HepG2 (cell line): ENCODE measurements around the gene ZNF764. TPM values are rescaled to one million over a fixed set of nuclear protein-coding genes. Genes with fewer than 3 reads are reported as not detected.

Experiments
- GABPB1 ChIP-seq: IDR thresholded peaks from 2 replicates; pipeline ENCODE4 v1.6.1; 2016; ENCODE audit warnings: mild to moderate bottlenecking, missing genetic modification reagents, moderate library complexity, missing compliant biosample characterization
- RFXAP ChIP-seq: sonication (generic); formaldehyde crosslinking; IDR thresholded peaks from 2 replicates; pipeline ENCODE4 v1.4.0; 2020; ENCODE audit warnings: missing genetic modification reagents, borderline replicate concordance
- YY1 ChIP-seq: IDR thresholded peaks from 2 replicates; pipeline ENCODE4 v1.6.1; 2011; ENCODE audit warnings: low read length, low read depth, moderate library complexity, mild to moderate bottlenecking; ENCODE audit not compliant: insufficient read depth, insufficient replicate concordance
- ZNF557 ChIP-seq: sonication (generic); formaldehyde crosslinking; IDR thresholded peaks from 2 replicates; pipeline ENCODE4 v1.4.0; 2020; ENCODE audit warnings: missing genetic modification reagents
- ZNF747 ChIP-seq: sonication (generic); formaldehyde crosslinking; IDR thresholded peaks from 2 replicates; pipeline ENCODE4 v1.8.1; 2023; ENCODE audit warnings: missing genetic modification reagents, mild to moderate bottlenecking, borderline replicate concordance
- ZNF761 ChIP-seq: sonication (generic); formaldehyde crosslinking; conservative IDR thresholded peaks from 2 replicates; pipeline ENCODE4 v1.4.0; 2020; ENCODE audit warnings: mild to moderate bottlenecking, missing genetic modification reagents
- ZSCAN31 ChIP-seq: sonication (generic); formaldehyde crosslinking; IDR thresholded peaks from 2 replicates; pipeline ENCODE4 v1.5.0; 2020; ENCODE audit warnings: low read depth, mild to moderate bottlenecking, missing genetic modification reagents
- polyA plus RNA-seq, 8 experiments: library from polyadenylated mRNA; depleted of rRNA in 3 of 8; stranded (reverse) in 7 of 8; unstranded in 1 of 8; fragments of >200 nt; fragmentation: Illumina TruSeq in 4 of 8; extraction: Trizol in 4 of 8; gene quantifications; 2 replicates each; pipeline versions ENCODE4 v1.2.1 to v1.2.3, GENCODE V29; 2011 to 2016; ENCODE audit warnings: low read depth in 4 of 8, missing spikeins in 1 of 8, mixed read lengths in 1 of 8; ENCODE audit not compliant: insufficient read depth in 1 of 8
- total RNA-seq, 5 experiments: library from RNA; depleted of rRNA; stranded (reverse); fragments of >200 nt; fragmentation: Illumina TruSeq; extraction: Trizol; gene quantifications; 2 replicates each; pipeline ENCODE4 v1.2.3, GENCODE V29; 2016; ENCODE audit warnings: low read depth in 1 of 5
- TF ChIP-seq, protein P1 (sequence below): sonication (generic); formaldehyde crosslinking; IDR thresholded peaks from 2 replicates; pipeline ENCODE4 v1.9.0; 2021; ENCODE audit warnings: mild to moderate bottlenecking, missing genetic modification reagents
- TF ChIP-seq, protein P2 (sequence below), 2 experiments: sonication (generic) in 1 of 2; formaldehyde crosslinking in 1 of 2; IDR thresholded peaks; 2 replicates each; pipeline versions ENCODE4 v1.4.0 to v1.6.1; 2016 to 2020; ENCODE audit warnings: borderline replicate concordance in 1 of 2, low read depth in 1 of 2, mild to moderate bottlenecking in 1 of 2, missing genetic modification reagents in 1 of 2
- TF ChIP-seq, protein P3 (sequence below): sonication (generic); formaldehyde crosslinking; IDR thresholded peaks from 2 replicates; pipeline ENCODE4 v1.5.0; 2020; ENCODE audit warnings: missing genetic modification reagents
- TF ChIP-seq, protein P4 (sequence below): sonication (generic); formaldehyde crosslinking; IDR thresholded peaks from 2 replicates; pipeline ENCODE4 v1.8.0; 2022; ENCODE audit warnings: mild to moderate bottlenecking, missing genetic modification reagents, moderate library complexity
- TF ChIP-seq, protein P5 (sequence below): IDR thresholded peaks from 2 replicates; pipeline ENCODE4 v1.6.1; 2016; ENCODE audit warnings: mild to moderate bottlenecking

The ZNF764 gene
- total and polyA plus RNA-seq, 2 of the 13 experiments (the other 11 are each of a cell fraction or from before 2014, with no cell fraction given) = 4.1 to 9.1 TPM

DNA sequence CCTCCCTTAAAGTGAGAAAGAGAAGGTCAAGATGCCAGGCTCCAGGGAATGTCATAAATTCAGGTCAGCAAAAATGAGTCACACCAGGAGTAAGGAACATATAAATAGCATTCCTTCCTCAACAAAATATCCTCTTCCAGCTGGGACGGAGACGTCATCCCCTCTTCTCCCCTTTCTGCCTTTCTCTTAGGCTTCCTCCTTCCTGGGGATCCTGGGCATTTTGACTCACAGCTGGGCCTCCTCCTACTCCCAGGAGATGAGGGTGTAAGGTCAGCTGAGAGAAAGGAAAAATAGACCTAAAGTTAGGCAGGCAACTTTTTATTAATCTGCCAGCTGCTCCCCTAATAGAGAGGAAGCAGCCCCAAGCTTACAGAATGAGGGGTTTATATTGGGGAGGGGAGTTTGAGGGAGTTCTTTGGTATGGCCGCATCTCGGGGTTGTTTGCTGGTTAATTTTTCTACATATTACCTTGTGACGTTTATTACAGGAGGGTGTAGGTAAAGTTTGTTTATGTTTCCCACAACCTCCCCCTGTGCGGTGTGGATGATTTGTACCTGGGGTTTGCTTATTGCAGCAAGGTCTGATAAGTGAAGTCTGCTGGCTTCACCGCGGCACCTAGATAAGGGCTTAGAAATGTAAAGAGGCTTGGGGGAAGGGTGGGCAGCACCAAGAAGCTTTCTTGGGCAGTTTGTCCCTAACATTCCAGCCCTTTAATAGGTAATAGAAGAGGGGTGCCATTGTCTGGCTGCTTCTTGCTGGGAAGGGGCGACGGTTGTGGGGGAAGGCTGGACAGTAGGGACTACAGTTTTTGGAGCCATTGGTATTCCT is 16.5 kb downstream of the ZNF764 start (continued):
- TF ChIP-seq, protein P1, sequence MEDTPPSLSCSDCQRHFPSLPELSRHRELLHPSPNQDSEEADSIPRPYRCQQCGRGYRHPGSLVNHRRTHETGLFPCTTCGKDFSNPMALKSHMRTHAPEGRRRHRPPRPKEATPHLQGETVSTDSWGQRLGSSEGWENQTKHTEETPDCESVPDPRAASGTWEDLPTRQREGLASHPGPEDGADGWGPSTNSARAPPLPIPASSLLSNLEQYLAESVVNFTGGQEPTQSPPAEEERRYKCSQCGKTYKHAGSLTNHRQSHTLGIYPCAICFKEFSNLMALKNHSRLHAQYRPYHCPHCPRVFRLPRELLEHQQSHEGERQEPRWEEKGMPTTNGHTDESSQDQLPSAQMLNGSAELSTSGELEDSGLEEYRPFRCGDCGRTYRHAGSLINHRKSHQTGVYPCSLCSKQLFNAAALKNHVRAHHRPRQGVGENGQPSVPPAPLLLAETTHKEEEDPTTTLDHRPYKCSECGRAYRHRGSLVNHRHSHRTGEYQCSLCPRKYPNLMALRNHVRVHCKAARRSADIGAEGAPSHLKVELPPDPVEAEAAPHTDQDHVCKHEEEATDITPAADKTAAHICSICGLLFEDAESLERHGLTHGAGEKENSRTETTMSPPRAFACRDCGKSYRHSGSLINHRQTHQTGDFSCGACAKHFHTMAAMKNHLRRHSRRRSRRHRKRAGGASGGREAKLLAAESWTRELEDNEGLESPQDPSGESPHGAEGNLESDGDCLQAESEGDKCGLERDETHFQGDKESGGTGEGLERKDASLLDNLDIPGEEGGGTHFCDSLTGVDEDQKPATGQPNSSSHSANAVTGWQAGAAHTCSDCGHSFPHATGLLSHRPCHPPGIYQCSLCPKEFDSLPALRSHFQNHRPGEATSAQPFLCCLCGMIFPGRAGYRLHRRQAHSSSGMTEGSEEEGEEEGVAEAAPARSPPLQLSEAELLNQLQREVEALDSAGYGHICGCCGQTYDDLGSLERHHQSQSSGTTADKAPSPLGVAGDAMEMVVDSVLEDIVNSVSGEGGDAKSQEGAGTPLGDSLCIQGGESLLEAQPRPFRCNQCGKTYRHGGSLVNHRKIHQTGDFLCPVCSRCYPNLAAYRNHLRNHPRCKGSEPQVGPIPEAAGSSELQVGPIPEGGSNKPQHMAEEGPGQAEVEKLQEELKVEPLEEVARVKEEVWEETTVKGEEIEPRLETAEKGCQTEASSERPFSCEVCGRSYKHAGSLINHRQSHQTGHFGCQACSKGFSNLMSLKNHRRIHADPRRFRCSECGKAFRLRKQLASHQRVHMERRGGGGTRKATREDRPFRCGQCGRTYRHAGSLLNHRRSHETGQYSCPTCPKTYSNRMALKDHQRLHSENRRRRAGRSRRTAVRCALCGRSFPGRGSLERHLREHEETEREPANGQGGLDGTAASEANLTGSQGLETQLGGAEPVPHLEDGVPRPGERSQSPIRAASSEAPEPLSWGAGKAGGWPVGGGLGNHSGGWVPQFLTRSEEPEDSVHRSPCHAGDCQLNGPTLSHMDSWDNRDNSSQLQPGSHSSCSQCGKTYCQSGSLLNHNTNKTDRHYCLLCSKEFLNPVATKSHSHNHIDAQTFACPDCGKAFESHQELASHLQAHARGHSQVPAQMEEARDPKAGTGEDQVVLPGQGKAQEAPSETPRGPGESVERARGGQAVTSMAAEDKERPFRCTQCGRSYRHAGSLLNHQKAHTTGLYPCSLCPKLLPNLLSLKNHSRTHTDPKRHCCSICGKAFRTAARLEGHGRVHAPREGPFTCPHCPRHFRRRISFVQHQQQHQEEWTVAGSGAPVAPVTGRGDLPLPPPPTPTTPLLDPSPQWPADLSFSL (CRISPR knock-in tag) = 0 out of 2 replicates have a peak, but pooled peaks have one; percentile 21
- no peak for TF ChIP-seq YY1
- TF ChIP-seq ZNF747 (CRISPR knock-in tag) = no peak; the same call in 1 of the 2 replicates
- 0 out of 2 replicates have a peak, but pooled peaks have one; percentile 1 for TF ChIP-seq ZSCAN31 (CRISPR knock-in tag)
- TF ChIP-seq, protein P2, sequence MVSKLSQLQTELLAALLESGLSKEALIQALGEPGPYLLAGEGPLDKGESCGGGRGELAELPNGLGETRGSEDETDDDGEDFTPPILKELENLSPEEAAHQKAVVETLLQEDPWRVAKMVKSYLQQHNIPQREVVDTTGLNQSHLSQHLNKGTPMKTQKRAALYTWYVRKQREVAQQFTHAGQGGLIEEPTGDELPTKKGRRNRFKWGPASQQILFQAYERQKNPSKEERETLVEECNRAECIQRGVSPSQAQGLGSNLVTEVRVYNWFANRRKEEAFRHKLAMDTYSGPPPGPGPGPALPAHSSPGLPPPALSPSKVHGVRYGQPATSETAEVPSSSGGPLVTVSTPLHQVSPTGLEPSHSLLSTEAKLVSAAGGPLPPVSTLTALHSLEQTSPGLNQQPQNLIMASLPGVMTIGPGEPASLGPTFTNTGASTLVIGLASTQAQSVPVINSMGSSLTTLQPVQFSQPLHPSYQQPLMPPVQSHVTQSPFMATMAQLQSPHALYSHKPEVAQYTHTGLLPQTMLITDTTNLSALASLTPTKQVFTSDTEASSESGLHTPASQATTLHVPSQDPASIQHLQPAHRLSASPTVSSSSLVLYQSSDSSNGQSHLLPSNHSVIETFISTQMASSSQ (IDR thresholded peaks at IDR 0.05; ENCODE audit: low read depth) = 0 out of 2 replicates have a peak, but pooled peaks have one; percentile 24
- TF ChIP-seq, protein P2 (CRISPR knock-in tag; IDR thresholded peaks at IDR 0.05; ENCODE audit: borderline replicate concordance) = no peak; the same call in 1 of the 2 replicates
- TF ChIP-seq, protein P3, sequence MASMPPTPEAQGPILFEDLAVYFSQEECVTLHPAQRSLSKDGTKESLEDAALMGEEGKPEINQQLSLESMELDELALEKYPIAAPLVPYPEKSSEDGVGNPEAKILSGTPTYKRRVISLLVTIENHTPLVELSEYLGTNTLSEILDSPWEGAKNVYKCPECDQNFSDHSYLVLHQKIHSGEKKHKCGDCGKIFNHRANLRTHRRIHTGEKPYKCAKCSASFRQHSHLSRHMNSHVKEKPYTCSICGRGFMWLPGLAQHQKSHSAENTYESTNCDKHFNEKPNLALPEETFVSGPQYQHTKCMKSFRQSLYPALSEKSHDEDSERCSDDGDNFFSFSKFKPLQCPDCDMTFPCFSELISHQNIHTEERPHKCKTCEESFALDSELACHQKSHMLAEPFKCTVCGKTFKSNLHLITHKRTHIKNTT (CRISPR knock-in tag) = no peak
- TF ChIP-seq, protein P4, sequence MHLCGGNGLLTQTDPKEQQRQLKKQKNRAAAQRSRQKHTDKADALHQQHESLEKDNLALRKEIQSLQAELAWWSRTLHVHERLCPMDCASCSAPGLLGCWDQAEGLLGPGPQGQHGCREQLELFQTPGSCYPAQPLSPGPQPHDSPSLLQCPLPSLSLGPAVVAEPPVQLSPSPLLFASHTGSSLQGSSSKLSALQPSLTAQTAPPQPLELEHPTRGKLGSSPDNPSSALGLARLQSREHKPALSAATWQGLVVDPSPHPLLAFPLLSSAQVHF (CRISPR knock-in tag) = no peak
- no peak for TF ChIP-seq ZNF761 (CRISPR knock-in tag)
- TF ChIP-seq ZNF557 (CRISPR knock-in tag) = no peak
- TF ChIP-seq, protein P5, sequence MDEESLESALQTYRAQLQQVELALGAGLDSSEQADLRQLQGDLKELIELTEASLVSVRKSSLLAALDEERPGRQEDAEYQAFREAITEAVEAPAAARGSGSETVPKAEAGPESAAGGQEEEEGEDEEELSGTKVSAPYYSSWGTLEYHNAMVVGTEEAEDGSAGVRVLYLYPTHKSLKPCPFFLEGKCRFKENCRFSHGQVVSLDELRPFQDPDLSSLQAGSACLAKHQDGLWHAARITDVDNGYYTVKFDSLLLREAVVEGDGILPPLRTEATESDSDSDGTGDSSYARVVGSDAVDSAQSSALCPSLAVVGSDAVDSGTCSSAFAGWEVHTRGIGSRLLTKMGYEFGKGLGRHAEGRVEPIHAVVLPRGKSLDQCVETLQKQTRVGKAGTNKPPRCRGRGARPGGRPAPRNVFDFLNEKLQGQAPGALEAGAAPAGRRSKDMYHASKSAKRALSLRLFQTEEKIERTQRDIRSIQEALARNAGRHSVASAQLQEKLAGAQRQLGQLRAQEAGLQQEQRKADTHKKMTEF (CRISPR knock-in tag) = no peak
- TF ChIP-seq GABPB1 (CRISPR knock-in tag) = no peak
- no peak for TF ChIP-seq RFXAP (CRISPR knock-in tag)
